HG03064 (cell line): ENCODE results near the gene MTHFSD.

Experiments used
- ATAC-seq: cut with Tn5 transposase; IDR thresholded peaks from one replicate; pipeline ENCODE4 v1.9.1; 2021; ENCODE audit warnings: low read depth; ENCODE audit not compliant: unreplicated experiment

Gene MTHFSD

GRCh38 chr16:86515777-86516622, 39.0 kb downstream of the MTHFSD start:
- no peak for ATAC-seq

DNA sequence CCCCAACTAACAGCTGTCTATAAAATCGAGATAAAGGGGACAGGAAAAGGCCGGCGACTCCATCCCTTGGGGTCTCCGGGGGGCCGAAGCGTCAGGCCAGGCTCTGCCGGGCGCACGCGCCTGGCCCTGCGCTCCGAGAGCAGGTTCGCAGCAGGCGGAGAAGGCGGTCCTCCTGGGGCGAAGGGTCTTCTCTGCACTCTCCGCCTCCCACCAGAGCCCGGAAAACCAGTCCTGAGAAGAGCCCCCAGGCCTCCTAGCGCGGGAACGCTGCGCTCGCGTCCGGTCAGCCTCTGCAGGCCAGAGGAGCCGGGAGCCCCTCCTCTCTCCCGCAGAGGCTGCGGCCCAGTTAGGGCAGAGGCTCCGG, 39.6 kb downstream of the MTHFSD start:
- ATAC-seq = no peak

DNA sequence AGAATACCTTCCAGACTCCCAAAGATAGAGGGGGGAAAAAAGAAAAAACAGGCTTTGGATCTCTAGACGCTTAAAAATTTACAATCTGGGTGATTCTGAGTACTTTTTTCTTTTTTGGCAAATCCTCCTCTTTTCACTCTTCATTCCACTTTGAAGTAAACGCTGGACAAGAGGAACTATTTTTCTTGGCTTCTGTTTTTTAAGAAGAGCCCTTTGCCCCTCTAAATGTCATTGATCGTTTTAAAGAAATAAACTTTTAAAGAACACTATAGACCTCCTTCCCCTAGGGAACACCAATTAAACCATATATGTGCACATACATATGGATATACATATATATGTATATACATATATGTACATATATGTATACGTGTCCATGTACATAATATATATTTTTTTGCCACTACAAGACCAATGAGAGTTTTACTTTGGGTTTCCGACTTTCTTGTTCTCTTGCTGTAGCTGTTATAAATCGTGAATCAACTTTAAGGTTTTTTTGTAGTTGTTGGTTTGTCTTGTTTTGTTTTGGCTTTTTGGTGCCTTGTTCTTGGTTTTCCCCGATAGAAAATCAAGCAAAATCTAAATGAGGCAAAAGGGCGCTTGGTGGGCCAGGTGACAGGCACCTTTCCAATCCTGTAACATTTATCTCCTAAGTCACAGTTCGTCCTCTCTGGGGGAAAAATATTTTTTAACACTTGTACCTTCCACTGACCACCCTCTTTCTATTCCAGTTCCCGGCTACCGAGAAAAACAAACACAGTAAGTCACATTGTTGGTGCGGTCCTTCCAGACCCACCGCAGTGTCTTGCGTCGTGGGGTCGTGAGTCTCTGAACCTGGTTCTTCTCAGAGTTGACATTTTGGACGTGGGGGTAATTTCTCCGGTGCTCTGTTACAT, 40.3 kb downstream of the MTHFSD start:
- ATAC-seq = no peak

- no peak for ATAC-seq
Measured at GRCh38 chr16:86513471-86514277, 41.4 kb downstream of the MTHFSD start.

- ATAC-seq = no peak
Measured at GRCh38 chr16:86512860-86513470, 42.1 kb downstream of the MTHFSD start.

- ATAC-seq = no peak
Measured at GRCh38 chr16:86512301-86512859, 42.7 kb downstream of the MTHFSD start.

GRCh38 chr16:86511317-86512161, 43.5 kb downstream of the MTHFSD start:
- ATAC-seq = no peak

DNA sequence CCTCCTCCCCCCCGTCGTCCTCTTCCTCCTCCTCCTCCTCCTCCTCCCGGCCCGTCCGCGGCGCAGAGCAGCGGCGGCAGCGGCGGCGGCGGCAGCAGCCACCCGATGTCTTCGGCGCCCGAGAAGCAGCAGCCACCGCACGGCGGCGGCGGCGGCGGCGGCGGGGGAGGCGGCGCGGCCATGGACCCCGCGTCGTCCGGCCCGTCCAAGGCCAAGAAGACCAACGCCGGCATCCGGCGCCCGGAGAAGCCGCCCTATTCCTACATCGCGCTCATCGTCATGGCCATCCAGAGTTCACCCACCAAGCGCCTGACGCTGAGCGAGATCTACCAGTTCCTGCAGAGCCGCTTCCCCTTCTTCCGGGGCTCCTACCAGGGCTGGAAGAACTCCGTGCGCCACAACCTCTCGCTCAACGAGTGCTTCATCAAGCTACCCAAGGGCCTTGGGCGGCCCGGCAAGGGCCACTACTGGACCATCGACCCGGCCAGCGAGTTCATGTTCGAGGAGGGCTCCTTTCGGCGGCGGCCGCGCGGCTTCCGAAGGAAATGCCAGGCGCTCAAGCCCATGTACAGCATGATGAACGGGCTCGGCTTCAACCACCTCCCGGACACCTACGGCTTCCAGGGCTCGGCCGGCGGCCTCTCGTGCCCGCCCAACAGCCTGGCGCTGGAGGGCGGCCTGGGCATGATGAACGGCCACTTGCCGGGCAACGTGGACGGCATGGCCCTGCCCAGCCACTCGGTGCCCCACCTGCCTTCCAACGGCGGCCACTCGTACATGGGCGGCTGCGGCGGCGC, 44.4 kb downstream of the MTHFSD start, which contains the start of gene FOXF1:
TSS of gene FOXF1 (plus strand) at position 63 of the 797 bp plus-strand sequence. CDS start at position 106, 43 bp downstream.
- ATAC-seq = no peak

DNA sequence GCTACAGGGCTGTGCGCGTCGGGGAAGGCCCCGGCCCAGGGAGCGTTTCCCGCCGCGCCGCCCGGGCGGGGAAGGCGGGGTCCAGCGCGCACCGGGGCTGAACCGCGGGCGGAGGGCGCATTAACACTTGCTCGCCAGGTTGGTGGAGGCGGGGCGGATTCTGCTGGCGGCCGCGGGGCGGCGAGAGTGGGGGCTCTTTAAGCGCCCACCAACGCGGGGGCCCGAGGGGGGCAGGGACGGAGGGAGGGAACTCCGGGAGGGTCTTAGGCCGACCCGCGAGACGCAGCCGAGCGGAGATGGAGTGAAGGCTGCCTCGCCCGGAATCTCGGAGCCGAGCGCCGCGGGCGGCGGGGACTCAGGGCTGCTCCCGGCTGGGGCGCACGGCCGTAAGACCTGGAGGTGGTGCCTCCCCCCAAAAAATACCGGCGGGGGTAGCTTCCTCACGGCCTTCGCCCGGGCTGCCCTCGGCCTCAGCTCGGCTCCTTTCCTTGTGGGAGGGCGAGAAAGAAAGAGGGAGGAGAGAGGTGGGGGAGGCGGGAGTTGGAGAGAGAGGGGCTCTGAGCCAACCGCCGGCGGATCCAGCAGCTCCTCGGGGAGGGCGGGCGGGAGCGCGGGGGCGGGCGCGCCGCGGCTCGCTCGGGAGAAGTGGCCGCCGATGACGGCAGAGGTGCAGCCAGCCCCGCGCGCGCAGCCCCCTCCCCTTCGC, 45.1 kb downstream of the MTHFSD start:
- no peak for ATAC-seq

GRCh38 chr16:86508947-86509758, 45.9 kb downstream of the MTHFSD start:
- no peak for ATAC-seq

DNA sequence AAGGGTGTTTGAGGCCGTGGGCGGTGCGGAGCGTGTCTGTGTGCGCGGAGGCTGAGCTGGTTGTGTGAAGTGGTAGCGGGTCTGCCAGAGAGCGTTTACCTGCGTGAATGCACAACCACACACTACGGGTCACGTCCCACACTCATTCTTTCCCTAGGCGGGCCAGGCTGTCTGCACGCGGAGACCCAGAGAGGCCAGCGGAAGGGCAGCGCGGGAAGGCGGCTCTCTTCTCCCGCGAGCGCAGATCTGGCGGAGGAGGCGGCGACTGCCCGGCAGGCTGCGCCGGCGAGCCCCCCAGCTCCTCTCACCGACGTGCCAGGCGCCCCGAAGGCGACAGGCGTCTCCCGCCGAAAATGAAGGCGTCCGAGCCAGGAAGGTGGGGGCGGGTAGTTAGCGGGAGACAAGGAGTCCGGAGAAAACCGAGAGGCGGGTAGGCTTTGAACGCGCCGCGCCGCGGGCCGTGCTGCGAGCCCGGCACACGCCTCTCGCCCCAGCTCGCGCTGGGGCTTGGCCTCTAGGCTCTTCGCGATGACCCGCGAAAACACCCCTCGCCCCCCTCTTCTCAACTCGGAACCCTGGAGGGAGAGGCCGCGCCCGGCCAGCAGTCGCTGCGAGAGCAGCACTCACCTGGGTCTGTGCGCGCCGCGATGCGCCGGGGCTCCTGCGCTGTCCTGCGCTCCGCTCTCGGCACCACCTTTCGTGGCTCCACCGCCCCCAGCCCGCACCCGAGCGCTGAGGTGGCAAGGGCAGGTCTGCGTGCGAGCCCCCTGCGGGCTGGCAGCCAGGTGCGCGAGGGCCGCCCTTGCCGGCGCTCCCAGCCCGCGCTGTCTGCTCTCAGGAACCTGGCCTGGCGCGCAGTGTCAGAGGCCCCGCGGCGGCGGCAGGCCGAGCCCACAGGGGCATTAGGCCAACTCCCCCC, 46.7 kb downstream of the MTHFSD start:
- no peak for ATAC-seq

DNA sequence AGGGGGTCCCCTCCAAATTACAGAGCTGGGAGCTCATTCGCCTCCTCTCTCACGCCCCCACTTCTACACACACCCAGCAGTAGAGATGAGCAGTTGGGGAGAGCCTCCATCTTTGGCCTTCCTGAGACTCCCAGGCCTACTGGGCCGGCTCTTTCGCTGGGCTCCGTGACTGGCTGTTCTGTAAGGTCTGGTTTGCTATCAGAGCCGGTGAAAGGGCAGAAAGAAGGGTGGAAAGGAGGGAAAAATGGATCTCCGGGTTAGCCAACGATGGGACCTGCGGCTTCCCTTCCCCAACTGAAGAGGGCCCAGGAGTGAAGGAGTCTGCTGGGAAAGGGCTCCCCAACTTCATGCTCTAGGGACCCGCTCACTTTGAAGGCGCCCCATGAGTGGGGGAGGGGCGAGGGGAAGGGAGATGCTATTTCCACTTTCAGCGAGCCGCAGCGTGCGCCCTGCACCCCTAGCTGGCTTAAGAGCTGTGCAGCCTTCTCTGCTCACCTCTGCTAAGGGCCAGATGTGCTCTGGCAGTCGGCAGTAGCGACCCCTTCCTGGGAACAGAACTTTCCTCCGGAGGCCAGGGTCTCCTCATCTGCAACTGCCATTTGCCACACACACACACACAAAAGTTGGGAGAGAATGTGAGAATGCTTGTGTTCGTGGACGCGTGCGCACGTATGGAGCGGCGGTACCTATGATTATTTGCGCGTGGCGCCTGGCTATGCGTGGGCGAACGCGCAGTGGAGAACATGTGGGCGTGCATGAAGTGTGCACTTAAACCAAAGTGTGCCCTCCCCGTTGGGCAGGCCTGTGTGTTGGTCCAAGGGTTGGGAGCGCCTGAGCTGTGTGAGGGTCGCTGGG, 47.6 kb downstream of the MTHFSD start:
- ATAC-seq = no peak

DNA sequence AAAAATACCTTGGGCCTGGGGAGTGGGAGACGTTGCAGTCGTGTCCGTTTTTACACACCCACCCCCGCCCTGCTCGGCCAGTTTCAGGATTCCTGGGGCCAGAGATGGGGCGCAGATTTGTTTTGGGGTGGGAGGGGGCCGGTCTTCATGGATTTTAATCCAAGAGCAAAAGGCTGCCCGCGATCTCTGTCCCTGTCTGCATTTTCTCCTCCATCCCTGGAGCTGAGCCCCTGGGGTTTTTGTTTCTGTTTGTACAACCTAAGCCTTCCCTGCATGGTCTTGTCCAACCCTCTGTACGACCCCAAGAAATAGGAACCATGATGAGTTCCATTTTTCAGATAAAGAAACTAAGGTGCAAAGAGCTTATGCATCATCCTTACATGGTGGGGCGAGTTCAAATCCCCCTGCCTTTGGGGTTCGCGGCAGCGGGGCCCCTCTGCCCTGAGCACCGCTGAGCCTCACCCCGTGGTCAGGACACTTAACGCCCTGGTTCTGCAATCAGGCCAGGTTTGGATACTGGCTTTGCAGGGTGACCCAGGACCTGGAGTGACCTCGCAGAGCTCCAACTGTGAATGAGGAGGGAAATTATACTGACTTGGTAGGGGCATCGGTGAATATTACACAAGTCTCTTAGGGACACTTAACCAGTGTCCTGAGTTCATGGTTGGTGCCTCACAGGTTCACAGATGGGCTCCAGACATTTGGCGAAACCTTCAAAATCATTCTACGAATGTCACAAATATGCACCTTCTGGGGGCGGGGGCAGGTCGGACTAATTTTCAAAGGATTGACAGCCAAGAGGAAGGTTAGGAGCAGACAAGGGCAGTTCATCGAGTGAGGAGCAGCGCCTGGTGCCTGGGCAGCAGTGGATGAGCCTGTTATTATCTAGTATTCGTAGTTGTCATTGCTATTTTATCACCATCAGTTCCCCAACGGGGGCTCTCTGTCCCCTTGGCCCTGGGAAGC, 48.9 kb downstream of the MTHFSD start:
- ATAC-seq = no peak
